VCaP (cell line): ENCODE measurements around the gene PCAT6.

Experiments used
- H3K27ac ChIP-seq: fragments of 450-650 bp; 2 replicates; pipeline ENCODE4 v1.5.1; 2017
- TF ChIP-seq, protein P1 (sequence below): fragments of 450-650 bp; conservative IDR thresholded peaks from 2 replicates; pipeline ENCODE4 v1.5.1; 2017; ENCODE audit warnings: mild to moderate bottlenecking, moderate library complexity

Gene PCAT6

DNA sequence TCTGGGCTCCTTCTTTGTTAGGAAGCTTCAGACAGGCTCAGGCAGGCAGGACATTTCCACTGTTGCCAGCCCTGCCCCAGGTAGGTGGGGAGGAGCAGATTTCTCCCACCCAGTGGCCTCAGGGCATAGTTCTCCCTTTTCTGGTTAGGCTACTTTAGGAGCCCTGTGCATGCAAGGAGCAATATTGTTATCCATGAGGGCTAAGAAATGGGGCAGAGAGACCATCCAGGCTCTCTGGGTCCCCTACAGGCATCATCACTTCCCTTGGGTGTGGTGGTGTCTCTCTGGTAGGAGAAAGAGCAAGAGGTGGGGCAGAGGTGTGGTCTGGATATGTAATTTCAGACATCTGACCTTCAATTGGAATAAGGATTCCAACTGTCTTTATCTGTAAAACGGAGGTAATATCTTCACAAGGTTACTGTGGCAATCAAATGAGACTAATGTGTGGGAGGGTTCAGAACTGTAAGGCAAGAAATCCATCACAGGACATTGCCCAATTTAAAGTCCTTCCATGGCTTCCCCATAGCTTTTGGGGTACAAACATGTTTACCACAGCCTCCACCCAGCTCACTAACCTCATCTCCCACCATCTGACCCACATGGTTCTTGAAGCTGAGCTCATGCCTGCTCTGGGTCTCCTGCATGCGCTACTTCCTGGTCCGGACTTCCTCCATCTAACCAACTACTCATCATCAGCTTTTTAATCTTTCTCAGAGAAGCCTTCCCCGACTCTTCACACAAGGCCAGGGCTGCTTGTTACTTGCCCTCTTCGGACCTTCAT is 26.1 kb downstream of the PCAT6 start:
- TF ChIP-seq, protein P1, sequence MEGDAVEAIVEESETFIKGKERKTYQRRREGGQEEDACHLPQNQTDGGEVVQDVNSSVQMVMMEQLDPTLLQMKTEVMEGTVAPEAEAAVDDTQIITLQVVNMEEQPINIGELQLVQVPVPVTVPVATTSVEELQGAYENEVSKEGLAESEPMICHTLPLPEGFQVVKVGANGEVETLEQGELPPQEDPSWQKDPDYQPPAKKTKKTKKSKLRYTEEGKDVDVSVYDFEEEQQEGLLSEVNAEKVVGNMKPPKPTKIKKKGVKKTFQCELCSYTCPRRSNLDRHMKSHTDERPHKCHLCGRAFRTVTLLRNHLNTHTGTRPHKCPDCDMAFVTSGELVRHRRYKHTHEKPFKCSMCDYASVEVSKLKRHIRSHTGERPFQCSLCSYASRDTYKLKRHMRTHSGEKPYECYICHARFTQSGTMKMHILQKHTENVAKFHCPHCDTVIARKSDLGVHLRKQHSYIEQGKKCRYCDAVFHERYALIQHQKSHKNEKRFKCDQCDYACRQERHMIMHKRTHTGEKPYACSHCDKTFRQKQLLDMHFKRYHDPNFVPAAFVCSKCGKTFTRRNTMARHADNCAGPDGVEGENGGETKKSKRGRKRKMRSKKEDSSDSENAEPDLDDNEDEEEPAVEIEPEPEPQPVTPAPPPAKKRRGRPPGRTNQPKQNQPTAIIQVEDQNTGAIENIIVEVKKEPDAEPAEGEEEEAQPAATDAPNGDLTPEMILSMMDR, result no peak
- H3K27ac ChIP-seq, result no peak overlapping the region

DNA sequence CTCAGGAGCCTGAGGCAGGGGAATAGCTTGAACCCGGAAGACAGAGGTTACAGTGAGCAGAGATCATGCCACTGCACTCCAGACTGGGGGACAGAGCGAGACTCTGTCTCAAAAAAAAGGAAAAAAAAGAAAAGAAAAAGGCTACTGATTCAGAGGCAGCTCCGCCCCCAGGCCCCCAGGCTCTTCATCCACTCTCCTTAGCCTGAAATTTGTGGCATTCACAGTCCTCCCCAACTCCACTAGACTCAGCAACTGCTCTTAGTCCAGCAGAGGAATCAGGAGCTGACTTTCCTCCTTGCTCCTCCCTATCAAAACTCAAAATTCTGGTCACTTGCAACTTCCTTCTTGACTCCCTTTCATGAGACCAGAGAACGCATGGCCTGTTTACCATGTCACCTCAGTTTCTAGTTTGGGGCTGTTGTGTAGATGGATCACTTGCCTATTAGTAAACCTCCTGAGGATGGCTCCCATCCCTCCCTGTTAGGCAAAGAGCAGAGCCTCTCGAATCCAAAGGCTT is 27.1 kb downstream of the PCAT6 start:
- H3K27ac ChIP-seq, result no peak overlapping the region
- TF ChIP-seq, protein P1, result no peak

DNA sequence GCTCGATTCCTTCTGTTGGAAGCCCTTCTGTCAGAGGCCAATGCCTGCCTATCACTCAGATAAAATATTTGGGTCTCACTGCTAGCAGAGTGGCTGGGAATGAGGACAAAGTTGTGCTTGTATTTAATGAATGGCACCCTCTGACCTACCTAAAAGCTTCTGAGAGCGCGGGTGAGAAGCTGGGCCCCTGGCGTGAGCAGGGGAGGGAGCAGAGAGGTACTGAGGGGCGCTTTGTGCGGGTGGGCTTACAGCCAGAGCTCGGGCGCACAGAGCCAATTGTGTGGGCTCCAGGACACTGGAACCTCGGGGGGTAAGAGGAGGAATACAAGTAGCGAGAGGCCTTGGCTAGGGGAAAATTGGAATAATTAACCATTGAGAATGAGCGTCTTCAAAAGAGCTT is 32.3 kb downstream of the PCAT6 start:
- TF ChIP-seq, protein P1, result no peak
- H3K27ac ChIP-seq, result no peak overlapping the region

DNA sequence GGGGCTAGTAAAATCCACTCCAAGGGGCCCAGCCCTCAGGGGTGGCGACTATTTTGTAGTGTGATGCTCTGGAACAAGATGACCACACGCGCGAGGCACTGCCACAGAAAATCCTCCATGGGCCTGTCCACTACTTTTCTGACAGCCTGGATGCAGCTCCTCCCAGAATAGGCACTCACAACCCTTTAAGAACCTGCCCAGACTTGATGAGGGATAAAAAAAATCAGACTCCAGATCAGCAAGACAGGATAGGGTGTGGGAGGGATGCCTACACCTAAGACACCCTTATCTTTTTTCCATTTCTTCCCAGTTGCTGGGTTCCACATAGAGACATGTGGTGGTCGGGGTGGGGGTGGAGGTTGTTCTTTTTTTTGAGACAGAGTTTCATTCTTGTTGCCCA is 33.5 kb downstream of the PCAT6 start:
- no peak overlapping the region for H3K27ac ChIP-seq
- TF ChIP-seq, protein P1, result no peak

DNA sequence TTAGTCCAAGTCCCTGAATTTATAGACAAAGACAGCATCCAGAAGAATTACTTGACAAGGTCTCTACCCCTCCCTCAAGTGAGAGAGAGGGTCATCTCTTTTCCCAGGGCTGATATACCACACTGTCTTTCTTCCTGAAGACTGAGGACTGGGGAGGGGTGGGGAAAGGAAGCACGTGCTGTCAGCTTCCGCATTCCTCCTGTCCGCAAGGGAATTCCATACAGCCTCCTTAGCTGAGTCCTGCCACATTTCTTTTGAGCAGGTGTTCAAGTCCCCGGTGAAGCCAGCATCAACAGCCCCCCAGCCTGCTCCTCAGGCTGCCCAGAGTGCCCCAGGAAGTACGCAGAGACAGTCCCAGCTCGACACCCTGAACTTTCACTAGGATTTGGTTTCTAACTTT is 34.2 kb downstream of the PCAT6 start:
- H3K27ac ChIP-seq, result no peak overlapping the region
- TF ChIP-seq, protein P1, result no peak

DNA sequence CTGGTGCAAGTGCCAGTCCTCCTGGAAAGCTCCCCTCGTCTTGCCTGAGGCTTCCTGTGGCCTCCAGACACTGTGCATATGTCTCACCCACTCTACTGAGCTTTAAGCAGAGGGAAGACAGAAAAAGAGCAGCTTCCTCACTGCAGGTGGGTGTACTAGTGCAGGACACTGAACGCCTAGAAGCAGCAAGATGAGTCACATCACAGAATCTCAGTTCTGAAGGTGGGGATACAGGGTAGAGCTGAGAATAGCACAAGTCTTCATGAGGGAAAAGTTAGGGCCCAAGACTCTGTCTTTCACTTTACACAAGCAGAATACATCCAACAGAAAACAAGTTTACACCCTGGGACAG is 37.4 kb downstream of the PCAT6 start:
- TF ChIP-seq, protein P1, result no peak
- no peak overlapping the region for H3K27ac ChIP-seq

DNA sequence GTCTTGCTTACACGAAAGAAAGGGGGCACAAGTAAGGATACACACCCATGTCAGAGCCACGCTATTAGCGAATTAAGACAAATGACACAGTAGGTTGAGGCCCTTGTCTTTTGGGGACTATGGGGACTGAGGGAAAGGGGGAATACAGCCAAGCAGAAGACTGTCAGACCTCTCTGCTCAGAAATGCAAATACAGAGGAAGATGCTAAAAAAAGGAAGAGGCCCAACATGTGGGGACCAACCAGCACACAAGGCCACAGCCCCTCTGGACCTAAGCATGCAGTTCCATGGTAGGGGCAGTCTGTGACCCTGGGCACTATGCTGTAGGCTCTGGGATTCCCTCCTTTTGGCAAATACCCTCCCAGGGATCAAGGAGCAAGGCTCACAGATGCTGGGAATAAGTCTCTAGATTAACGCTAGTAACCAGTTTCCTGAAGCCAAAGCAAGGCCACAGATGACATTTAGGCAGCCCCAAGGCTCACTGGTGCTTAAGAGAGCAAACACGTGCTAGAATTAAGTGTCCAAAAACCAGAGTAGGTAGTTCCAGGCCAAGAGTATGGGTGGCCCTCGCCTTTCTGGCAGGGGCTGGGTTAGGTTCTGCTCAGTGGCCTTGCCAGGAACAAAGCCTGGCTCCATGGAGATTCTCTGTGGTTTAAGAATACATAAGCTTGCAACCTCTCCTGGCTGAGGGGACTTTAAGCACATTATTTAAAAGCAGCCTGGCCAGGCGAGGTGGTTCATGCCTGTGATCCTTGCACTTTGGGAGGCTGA is 40.0 kb downstream of the PCAT6 start:
- TF ChIP-seq, protein P1, result no peak
- H3K27ac ChIP-seq, result no peak overlapping the region
